ENCODE data around the gene ASB15. TPM values are rescaled to one million over a fixed set of nuclear protein-coding genes. Genes with fewer than 3 reads are reported as not detected.

The ASB15 gene
- total RNA-seq, 1 experiment from 2014 or later: not detected

Other genes with a start within 250 kb of the ASB15 start
- 0.30 and 0.43 TPM in 2 replicates for gene IQUB, start 67.2 kb upstream of the ASB15 start, total RNA-seq (2014; rRNA removed; shearing (Covaris generic))
- gene NDUFA5, start 44.0 kb upstream of the ASB15 start, total RNA-seq (2014; rRNA removed; shearing (Covaris generic)): 100 and 101 TPM in 2 replicates
- gene LMOD2, start 54.0 kb downstream of the ASB15 start, total RNA-seq (2014; rRNA removed; shearing (Covaris generic)): not detected in 2 replicates
- gene WASL, start 147.2 kb downstream of the ASB15 start, total RNA-seq (2014; rRNA removed; shearing (Covaris generic)): 30.1 and 32.4 TPM in 2 replicates
- gene HYAL4, start 243.3 kb downstream of the ASB15 start, total RNA-seq (2014; rRNA removed; shearing (Covaris generic)): not detected in 2 replicates